MCF 10A (cell line): ENCODE results near the gene C1orf141. TPM values are rescaled to one million over a fixed set of nuclear protein-coding genes. Genes with fewer than 3 reads are reported as not detected.
A peak's percentile ranks its signal among the peaks of the same experiment; 100 is the strongest.

Source experiments
- BruUV-seq: library from RNA; stranded (reverse); fragments of 400-500 nt; replicated peaks from 2 replicates; lab custom pipeline; 2021; lab: Mats Ljungman, UMichigan
- CTCF ChIA-PET: fragments of 300-600 bp; sonication (Branson Sonifier 250); formaldehyde crosslinking; extraction: SDS; loops from one replicate; lab custom pipeline; 2021; ENCODE audit warnings: antibody characterized with exemption, inconsistent platforms; lab: Yijun Ruan, JAX
- POLR2A ChIA-PET: fragments of 300-600, 350-650 bp; sonication (Branson Sonifier 250); formaldehyde crosslinking; extraction: SDS; loops from one replicate; lab custom pipeline; 2020; ENCODE audit warnings: antibody characterized with exemption, inconsistent platforms; lab: Yijun Ruan, JAX
- DNase-seq: peaks from one replicate; pipeline ENCODE4 v3.0.0-alpha.2; 2018; ENCODE audit not compliant: unreplicated experiment
- H3K27ac Mint-ChIP-seq: one replicate; pipeline ENCODE4 v1.8.0; 2022; ENCODE audit warnings: mild to moderate bottlenecking, low read depth, mixed read lengths; ENCODE audit not compliant: unreplicated experiment
- H3K27me3 Mint-ChIP-seq: one replicate; pipeline ENCODE4 v1.8.0; 2022; ENCODE audit warnings: mixed read lengths; ENCODE audit not compliant: insufficient read depth, unreplicated experiment
- H3K36me3 Mint-ChIP-seq: one replicate; pipeline ENCODE4 v1.8.0; 2022; ENCODE audit warnings: mild to moderate bottlenecking, moderate library complexity, mixed read lengths; ENCODE audit not compliant: insufficient read depth, unreplicated experiment
- H3K4me1 Mint-ChIP-seq: one replicate; pipeline ENCODE4 v1.8.0; 2022; ENCODE audit warnings: mixed read lengths; ENCODE audit not compliant: insufficient read depth, unreplicated experiment
- H3K4me3 Mint-ChIP-seq: one replicate; pipeline ENCODE4 v1.8.0; 2022; ENCODE audit warnings: mild to moderate bottlenecking, moderate library complexity, mixed read lengths; ENCODE audit not compliant: unreplicated experiment
- H3K9me3 Mint-ChIP-seq: one replicate; pipeline ENCODE4 v1.8.0; 2022; ENCODE audit warnings: mixed read lengths; ENCODE audit not compliant: unreplicated experiment
- CTCF ChIP-seq: fragments of 200-600 bp; IDR thresholded peaks from one replicate; pipeline ENCODE4 v1.8.0; 2022; ENCODE audit warnings: antibody characterized with exemption, mild to moderate bottlenecking; ENCODE audit not compliant: unreplicated experiment
- intact Hi-C: fragments of 100-400 bp; cut with micrococcal nuclease; formaldehyde crosslinking; loops from 2 replicates; pipeline ENCODE4 v1.14.1; 2022
- total RNA-seq: library from RNA; stranded (reverse); gene quantifications from 2 replicates; pipeline ENCODE4 v1.2.3, GENCODE V29; 2022

C1orf141 gene
- total RNA-seq, 1 experiment from 2014 or later, result not detected

DNA sequence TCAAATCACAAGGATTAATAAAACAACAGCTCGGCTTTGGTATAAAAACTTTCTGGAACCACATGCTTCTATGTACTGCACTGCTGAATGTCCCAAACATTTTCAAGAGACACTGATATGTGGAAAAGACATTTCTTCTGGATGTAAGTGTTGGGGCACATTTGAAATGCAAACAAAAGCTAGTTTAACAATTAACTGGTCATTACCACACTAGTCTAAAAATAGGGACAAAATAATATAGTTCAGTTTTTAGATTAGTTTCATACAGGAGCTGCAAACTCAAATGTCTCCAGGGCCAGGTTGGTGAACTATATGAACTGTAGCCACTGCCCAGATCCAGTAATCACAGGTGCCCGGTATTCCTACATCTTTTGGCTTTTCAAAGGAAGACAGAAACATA lies 34.7 kb upstream of the C1orf141 start:
- H3K9me3 Mint-ChIP-seq, result peaks cover 6% of the 10 kb centered on the region
- POLR2A ChIA-PET, result no interaction called here
- BruUV-seq, result no TSS peak
- H3K27ac Mint-ChIP-seq, result no peak overlapping the region
- H3K36me3 Mint-ChIP-seq, result no peaks in the 10 kb centered on the region
- no peak overlapping the region for H3K4me3 Mint-ChIP-seq
- no peaks in the 10 kb centered on the region for H3K27me3 Mint-ChIP-seq
- H3K4me1 Mint-ChIP-seq, result no peaks in the 10 kb centered on the region
- TF ChIP-seq CTCF, result no peak
- CTCF ChIA-PET, result interaction anchor here (3.9 kb wide), 1 partner anchor 43 kb away, joined by 21 read pairs; no protein-coding TSS in a partner anchor
- DNase-seq, result no peak
- intact Hi-C loops, result no loop called here

DNA sequence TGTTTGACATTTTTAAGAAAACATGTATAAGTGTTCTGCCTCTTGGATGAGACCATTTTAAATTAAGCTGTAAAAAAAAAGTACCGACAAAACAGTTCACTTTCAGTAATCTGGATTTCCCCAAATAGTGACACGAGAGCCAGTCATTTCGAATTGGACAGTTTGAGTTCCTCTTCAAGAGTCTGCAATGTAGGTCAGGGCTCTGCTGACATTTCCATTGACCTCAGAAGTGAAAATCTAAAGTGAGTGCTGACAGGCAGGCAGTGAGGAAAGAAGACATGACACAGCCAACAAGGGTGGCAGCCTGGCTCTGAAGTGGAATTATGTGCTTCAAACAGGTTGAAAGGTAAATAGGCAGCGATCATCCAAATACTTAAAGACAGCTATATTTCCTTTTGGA lies 31.4 kb upstream of the C1orf141 start, which contains the start of gene IL23R:
Gene IL23R, plus strand, starts transcription at position 259 of the 400 bp plus-strand sequence. CDS start 1,667 bp downstream, outside the sequence.
- Mint-ChIP-seq H3K9me3 (peaks cover 6% of the 10 kb centered on the region), H3K27ac (no peak within 1 kb of the TSS), H3K27me3 (no peaks in the 10 kb centered on the region), H3K4me3 (no peak within 1 kb of the TSS), H3K4me1 (peaks cover 8% of the 10 kb centered on the region), H3K36me3 (no peaks in the 10 kb centered on the region)
- ChIA-PET POLR2A (interaction anchor here (0.7 kb wide), 1 partner anchor 8 kb away, joined by 3 read pairs; no protein-coding TSS in a partner anchor), CTCF (interaction anchor here (1.7 to 2.5 kb wide), 2 partner anchors 18 to 402 kb away, joined by 5 read pairs; no protein-coding TSS in a partner anchor)
- DNase-seq, result no peak
- intact Hi-C loops, result no loop called here
- BruUV-seq, result no TSS peak
- TF ChIP-seq CTCF, result no peak

DNA sequence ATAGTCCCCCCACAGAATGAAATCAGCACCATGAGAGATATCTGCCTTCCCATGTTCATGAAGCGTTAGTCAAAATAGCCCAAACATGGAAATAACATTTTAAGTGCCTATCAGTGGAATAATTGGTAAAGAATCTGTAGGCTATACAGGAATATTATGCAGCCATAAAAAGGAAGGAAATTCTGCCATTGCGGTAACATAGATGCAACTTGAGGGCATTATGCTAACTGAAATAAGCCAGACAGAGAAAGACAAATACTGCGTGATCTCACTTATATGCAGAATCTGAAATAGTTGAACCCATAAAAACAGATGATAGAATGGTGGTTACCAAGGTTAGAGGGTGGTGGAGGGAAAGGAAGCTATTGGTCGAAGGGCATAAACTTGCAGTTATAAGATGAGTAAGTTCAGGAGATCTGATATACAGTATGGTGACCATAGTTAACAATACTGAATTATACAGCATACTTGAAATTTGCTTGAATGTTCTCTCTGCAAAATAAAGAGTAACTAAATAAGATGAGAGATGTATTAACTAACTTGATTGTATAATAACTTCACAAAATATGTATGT lies 30.8 kb upstream of the C1orf141 start:
- Mint-ChIP-seq H3K27me3 (no peaks in the 10 kb centered on the region), H3K4me3 (no peak overlapping the region), H3K9me3 (peaks cover 6% of the 10 kb centered on the region), H3K4me1 (peaks cover 8% of the 10 kb centered on the region), H3K27ac (no peak overlapping the region), H3K36me3 (no peaks in the 10 kb centered on the region)
- POLR2A ChIA-PET, result interaction anchor here (0.7 kb wide), 1 partner anchor 9 kb away, joined by 3 read pairs; no protein-coding TSS in a partner anchor
- no peak for TF ChIP-seq CTCF
- BruUV-seq, result no TSS peak
- CTCF ChIA-PET, result interaction anchor here (1.6 kb wide), 1 partner anchor 17 kb away, joined by 7 read pairs; no protein-coding TSS in a partner anchor
- intact Hi-C loops, result no loop called here
- DNase-seq, result no peak

GRCh38 chr1:67162954-67163353 lies 28.2 kb upstream of the C1orf141 start:
- peak; percentile 92 for DNase-seq
- no peak overlapping the region for H3K27ac Mint-ChIP-seq
- CTCF ChIA-PET, result interaction anchor here (0.9 to 4.2 kb wide), 3 partner anchors 14 to 167 kb away, joined by 4 to 41 read pairs (median 22); no protein-coding TSS in a partner anchor
- POLR2A ChIA-PET, result interaction anchor here (0.5 to 1.4 kb wide), 6 partner anchors 11 to 607 kb away, joined by 3 to 4 read pairs (median 4); no protein-coding TSS in a partner anchor
- TF ChIP-seq CTCF, result no peak
- intact Hi-C loops, result no loop called here
- H3K27me3 Mint-ChIP-seq, result no peaks in the 10 kb centered on the region
- H3K4me3 Mint-ChIP-seq, result no peak overlapping the region
- H3K9me3 Mint-ChIP-seq, result peaks cover 13% of the 10 kb centered on the region
- H3K36me3 Mint-ChIP-seq, result no peaks in the 10 kb centered on the region
- BruUV-seq, result no TSS peak
- peaks cover 14% of the 10 kb centered on the region for H3K4me1 Mint-ChIP-seq
